Smooth muscle cell (in vitro differentiated cells): ENCODE measurements around the gene CEP83. TPM values are rescaled to one million over a fixed set of nuclear protein-coding genes. Genes with fewer than 3 reads are reported as not detected.

Experiments used
- DNase-seq: peaks from one replicate; lab custom pipeline; 2025; ENCODE audit not compliant: unreplicated experiment; lab: John Stamatoyannopoulos, UW
- H2AFZ ChIP-seq: fragments of 200-600 bp; sonication (generic); 2 replicates; pipeline ENCODE4 v1.6.0; 2016; ENCODE audit warnings: antibody characterized with exemption, low read depth, mild to moderate bottlenecking
- H3F3A ChIP-seq: fragments of 200-600 bp; sonication (generic); 2 replicates; pipeline ENCODE4 v1.6.0; 2017; ENCODE audit warnings: antibody characterized with exemption, low read depth
- H3K27ac ChIP-seq: fragments of 200-600 bp; sonication (generic); 2 replicates; pipeline ENCODE4 v1.5.1; 2016; ENCODE audit warnings: low read depth, mild to moderate bottlenecking
- H3K27me3 ChIP-seq: fragments of 200-600 bp; sonication (generic); 2 replicates; pipeline ENCODE4 v1.6.1; 2016; ENCODE audit warnings: low read depth, mild to moderate bottlenecking
- H3K36me3 ChIP-seq: fragments of 200-600 bp; sonication (generic); 2 replicates; pipeline ENCODE4 v1.5.1; 2016; ENCODE audit warnings: low read depth
- H3K4me1 ChIP-seq: fragments of 200-600 bp; sonication (generic); 2 replicates; pipeline ENCODE4 v1.5.1; 2016; ENCODE audit warnings: low read depth
- H3K4me2 ChIP-seq: fragments of 200-600 bp; sonication (generic); 2 replicates; pipeline ENCODE4 v1.6.0; 2016; ENCODE audit warnings: mild to moderate bottlenecking
- H3K4me3 ChIP-seq: fragments of 200-600 bp; sonication (generic); 2 replicates; pipeline ENCODE4 v1.5.1; 2016; ENCODE audit warnings: mild to moderate bottlenecking
- H3K79me2 ChIP-seq: fragments of 200-600 bp; sonication (generic); 2 replicates; pipeline ENCODE4 v1.6.0; 2016; ENCODE audit warnings: low read depth, mild to moderate bottlenecking
- H3K9ac ChIP-seq: fragments of 200-600 bp; sonication (generic); 2 replicates; pipeline ENCODE4 v1.6.0; 2016; ENCODE audit warnings: low read depth
- H3K9me3 ChIP-seq: fragments of 200-600 bp; sonication (generic); replicated peaks from 2 replicates; pipeline ENCODE4 v1.5.1; 2016; ENCODE audit warnings: low read depth
- H4K20me1 ChIP-seq: fragments of 200-600 bp; sonication (generic); 2 replicates; pipeline ENCODE4 v1.6.0; 2016; ENCODE audit warnings: low read depth
- WGBS: methylation state at CpG from one replicate; pipeline ENCODE4 v1.1.7; 2016; ENCODE audit warnings: low lambda C conversion rate; 5-methylcytosine and 5-hydroxymethylcytosine counted together
- polyA plus RNA-seq: library from polyadenylated mRNA; unstranded; fragments of >200 nt; fragmentation: Nextera tagmentation; extraction: Ambion mirVana; gene quantifications from 2 replicates; pipeline ENCODE4 v1.2.1, GENCODE V29; 2016
- total RNA-seq: library from RNA; depleted of rRNA; stranded (reverse); fragments of >200 nt; gene quantifications from 2 replicates; pipeline ENCODE4 v1.2.3, GENCODE V29; 2014
- TF ChIP-seq, protein P1 (sequence below): fragments of 200-600 bp; sonication (generic); IDR thresholded peaks from 2 replicates; pipeline ENCODE4 v1.5.1; 2017; ENCODE audit warnings: borderline replicate concordance, mild to moderate bottlenecking, antibody characterized with exemption; ENCODE audit not compliant: insufficient read depth, poor library complexity, severe bottlenecking

The CEP83 gene
- total and polyA plus RNA-seq, 2 experiments from 2014 or later = 2.8 to 30.3 TPM

DNA sequence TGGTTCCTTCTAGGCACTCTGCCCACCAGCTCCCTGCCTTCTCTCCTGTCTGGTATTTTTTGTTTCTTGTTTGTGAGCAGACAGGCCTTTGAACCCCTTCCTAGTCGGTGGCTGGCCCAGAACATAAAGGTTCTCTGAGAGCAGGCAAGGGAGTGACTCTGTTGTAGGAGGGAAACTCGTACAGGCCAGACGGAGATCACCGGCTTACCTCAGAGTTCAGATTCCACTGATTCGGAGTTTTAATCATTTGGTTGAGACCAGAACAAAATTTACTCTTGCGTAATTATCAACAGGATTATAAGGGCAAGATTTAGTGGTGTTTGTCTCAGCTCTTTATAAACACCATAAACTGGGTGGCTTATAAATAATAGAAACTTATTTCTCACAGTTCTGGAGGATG is 182.9 kb downstream of the CEP83 start:
- Histone ChIP-seq H3K4me2 (no peak overlapping the region), H3K4me1 (no peaks in the 10 kb centered on the region), H3K27me3 (peaks cover 46% of the 10 kb centered on the region), H3K36me3 (no peaks in the 10 kb centered on the region), H3K27ac (no peak overlapping the region), H3K9ac (no peak overlapping the region), H3K79me2 (no peaks in the 10 kb centered on the region), H3F3A (no peaks in the 10 kb centered on the region), H2AFZ (no peak overlapping the region), H3K4me3 (no peak overlapping the region), H3K9me3 (no peaks in the 10 kb centered on the region), H4K20me1 (no peaks in the 10 kb centered on the region)
- 76% methylated on average over 6 of the region's 6 CpGs for WGBS
- TF ChIP-seq, protein P1, sequence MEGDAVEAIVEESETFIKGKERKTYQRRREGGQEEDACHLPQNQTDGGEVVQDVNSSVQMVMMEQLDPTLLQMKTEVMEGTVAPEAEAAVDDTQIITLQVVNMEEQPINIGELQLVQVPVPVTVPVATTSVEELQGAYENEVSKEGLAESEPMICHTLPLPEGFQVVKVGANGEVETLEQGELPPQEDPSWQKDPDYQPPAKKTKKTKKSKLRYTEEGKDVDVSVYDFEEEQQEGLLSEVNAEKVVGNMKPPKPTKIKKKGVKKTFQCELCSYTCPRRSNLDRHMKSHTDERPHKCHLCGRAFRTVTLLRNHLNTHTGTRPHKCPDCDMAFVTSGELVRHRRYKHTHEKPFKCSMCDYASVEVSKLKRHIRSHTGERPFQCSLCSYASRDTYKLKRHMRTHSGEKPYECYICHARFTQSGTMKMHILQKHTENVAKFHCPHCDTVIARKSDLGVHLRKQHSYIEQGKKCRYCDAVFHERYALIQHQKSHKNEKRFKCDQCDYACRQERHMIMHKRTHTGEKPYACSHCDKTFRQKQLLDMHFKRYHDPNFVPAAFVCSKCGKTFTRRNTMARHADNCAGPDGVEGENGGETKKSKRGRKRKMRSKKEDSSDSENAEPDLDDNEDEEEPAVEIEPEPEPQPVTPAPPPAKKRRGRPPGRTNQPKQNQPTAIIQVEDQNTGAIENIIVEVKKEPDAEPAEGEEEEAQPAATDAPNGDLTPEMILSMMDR = no peak
- no peak for DNase-seq

DNA sequence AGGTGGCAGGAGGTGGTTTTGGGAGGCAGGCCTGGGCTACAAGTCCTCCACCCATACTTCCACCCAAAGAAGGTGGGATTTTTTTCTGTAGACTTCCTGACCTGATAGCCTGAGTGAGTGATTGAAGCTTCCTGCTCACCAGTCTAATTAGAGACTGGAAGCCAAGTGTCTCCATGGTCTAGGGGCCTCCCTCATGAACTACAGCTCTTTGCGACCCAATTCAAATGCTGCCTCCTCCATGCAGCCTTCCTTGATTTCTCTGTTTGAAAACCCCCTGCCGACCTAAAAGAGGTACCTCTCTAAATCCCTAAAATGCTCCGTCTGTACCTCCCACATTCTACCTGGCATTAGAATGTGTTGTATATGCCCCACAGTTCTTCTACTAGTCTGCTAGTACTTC is 186.4 kb downstream of the CEP83 start:
- TF ChIP-seq, protein P1 = no peak
- Histone ChIP-seq H3K27me3 (peaks cover 47% of the 10 kb centered on the region), H4K20me1 (no peaks in the 10 kb centered on the region), H3K36me3 (no peaks in the 10 kb centered on the region), H3K9me3 (no peaks in the 10 kb centered on the region), H3K79me2 (no peaks in the 10 kb centered on the region), H3K4me2 (no peak overlapping the region), H3K27ac (no peak overlapping the region), H3K4me1 (no peaks in the 10 kb centered on the region), H3K4me3 (no peak overlapping the region), H3K9ac (no peak overlapping the region), H3F3A (no peaks in the 10 kb centered on the region), H2AFZ (no peak overlapping the region)
- 83% methylated on average over 3 of the region's 3 CpGs for WGBS
- no peak for DNase-seq

DNA sequence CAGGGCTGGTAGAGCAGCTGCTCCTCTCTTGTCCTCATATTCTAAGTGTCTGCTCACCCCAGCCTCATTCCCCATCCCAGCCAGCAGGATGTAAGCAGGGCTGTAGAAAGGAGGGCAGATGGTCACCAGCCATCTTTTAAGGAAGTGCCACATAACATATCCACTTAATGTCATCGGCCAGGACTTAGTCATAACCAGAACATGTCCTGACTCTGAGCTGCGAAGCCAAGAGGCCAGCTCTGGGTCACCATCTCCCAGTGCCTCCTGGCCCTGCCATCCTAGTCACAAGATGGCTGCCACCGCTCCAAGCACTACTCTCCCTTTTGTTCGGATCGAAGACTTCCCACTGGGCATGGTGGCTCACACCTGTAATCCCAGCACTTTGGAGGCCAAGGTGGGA is 187.4 kb downstream of the CEP83 start:
- peaks cover 38% of the 10 kb centered on the region for H3K27me3 ChIP-seq
- H2AFZ ChIP-seq = no peak overlapping the region
- H3F3A ChIP-seq = no peaks in the 10 kb centered on the region
- H3K4me3 ChIP-seq = no peak overlapping the region
- H3K27ac ChIP-seq = no peak overlapping the region
- no peaks in the 10 kb centered on the region for H3K36me3 ChIP-seq
- WGBS = 89% methylated on average over 5 of the region's 5 CpGs
- DNase-seq = no peak
- TF ChIP-seq, protein P1 = no peak
- no peak overlapping the region for H3K9ac ChIP-seq
- H3K4me1 ChIP-seq = no peaks in the 10 kb centered on the region
- H3K79me2 ChIP-seq = no peaks in the 10 kb centered on the region
- no peaks in the 10 kb centered on the region for H4K20me1 ChIP-seq
- H3K4me2 ChIP-seq = no peak overlapping the region
- no peaks in the 10 kb centered on the region for H3K9me3 ChIP-seq

DNA sequence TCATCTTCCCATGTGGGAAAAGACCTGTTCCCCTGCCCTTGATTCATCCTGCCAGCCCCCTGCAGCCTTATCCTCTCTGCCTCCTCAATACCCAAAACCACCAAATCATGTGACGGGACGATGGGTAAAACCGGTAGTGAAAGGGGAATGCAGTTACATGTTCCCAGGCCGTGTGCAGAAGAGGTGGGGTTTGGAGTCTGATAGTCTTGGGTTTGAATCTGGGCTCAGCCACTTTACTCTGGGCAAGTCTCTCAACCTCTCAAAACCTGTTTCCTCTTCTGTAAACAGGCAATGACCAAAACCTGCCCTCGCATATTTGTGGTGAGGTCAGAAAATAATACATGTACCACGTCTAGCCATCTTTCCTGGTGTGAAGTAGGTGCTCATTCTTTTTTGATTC is 188.3 kb downstream of the CEP83 start:
- Histone ChIP-seq H3K27ac (no peak overlapping the region), H3K36me3 (no peaks in the 10 kb centered on the region), H3K79me2 (no peaks in the 10 kb centered on the region), H3K9ac (no peak overlapping the region), H4K20me1 (no peaks in the 10 kb centered on the region), H2AFZ (no peak overlapping the region), H3K27me3 (peaks cover 38% of the 10 kb centered on the region), H3K4me2 (no peak overlapping the region), H3K4me1 (no peaks in the 10 kb centered on the region), H3K9me3 (no peaks in the 10 kb centered on the region), H3K4me3 (no peak overlapping the region), H3F3A (no peaks in the 10 kb centered on the region)
- TF ChIP-seq, protein P1 = no peak
- DNase-seq = no peak
- WGBS = 85% methylated on average over 6 of the region's 6 CpGs
